Measurements from ENCODE around the gene MOB3B.

MOB3B gene

GRCh38 chr9:27482709-27483108 is 46.9 kb downstream of the MOB3B start:
- no peaks in the 10 kb centered on the region for H3K36me3 ChIP-seq
- no peak overlapping the region for H3K27ac ChIP-seq
- peaks cover 6% of the 10 kb centered on the region for H3K9me3 ChIP-seq (ENCODE audit: severe bottlenecking)
- no peak for DNase-seq
- no peaks in the 10 kb centered on the region for H3K27me3 ChIP-seq (ENCODE audit: insufficient read depth, low read depth, severe bottlenecking)
- H3K4me3 ChIP-seq (ENCODE audit: low read depth, low read length), result no peak overlapping the region
- TF ChIP-seq CTCF (IDR thresholded peaks at IDR 0.05; ENCODE audit: low read depth, low read length), result no peak

- no peak overlapping the region for H3K4me3 ChIP-seq (ENCODE audit: low read depth, low read length)
- peaks cover 6% of the 10 kb centered on the region for H3K9me3 ChIP-seq (ENCODE audit: severe bottlenecking)
- H3K27me3 ChIP-seq (ENCODE audit: insufficient read depth, low read depth, severe bottlenecking), result no peaks in the 10 kb centered on the region
- no peak for DNase-seq
- H3K27ac ChIP-seq, result no peak overlapping the region
- no peak for TF ChIP-seq CTCF (IDR thresholded peaks at IDR 0.05; ENCODE audit: low read depth, low read length)
- no peaks in the 10 kb centered on the region for H3K36me3 ChIP-seq
Measured at GRCh38 chr9:27478322-27478721, 51.3 kb downstream of the MOB3B start.

GRCh38 chr9:27476870-27477515 is 52.6 kb downstream of the MOB3B start:
- Histone ChIP-seq H3K9me3 (ENCODE audit: severe bottlenecking) (peaks cover 6% of the 10 kb centered on the region), H3K36me3 (no peaks in the 10 kb centered on the region), H3K27ac (no peak overlapping the region), H3K4me3 (ENCODE audit: low read depth, low read length) (no peak overlapping the region), H3K27me3 (ENCODE audit: insufficient read depth, low read depth, severe bottlenecking) (no peaks in the 10 kb centered on the region)
- TF ChIP-seq CTCF (IDR thresholded peaks at IDR 0.05; ENCODE audit: low read depth, low read length), result no peak
- no peak for DNase-seq

GRCh38 chr9:27475057-27475595 is 54.5 kb downstream of the MOB3B start:
- no peak for DNase-seq
- Histone ChIP-seq H3K27me3 (ENCODE audit: insufficient read depth, low read depth, severe bottlenecking) (no peaks in the 10 kb centered on the region), H3K27ac (no peak overlapping the region), H3K36me3 (no peaks in the 10 kb centered on the region), H3K4me3 (ENCODE audit: low read depth, low read length) (no peak overlapping the region), H3K9me3 (ENCODE audit: severe bottlenecking) (peaks cover 6% of the 10 kb centered on the region)
- no peak for TF ChIP-seq CTCF (IDR thresholded peaks at IDR 0.05; ENCODE audit: low read depth, low read length)

GRCh38 chr9:27474305-27474704 is 55.3 kb downstream of the MOB3B start:
- no peak for DNase-seq
- TF ChIP-seq CTCF (IDR thresholded peaks at IDR 0.05; ENCODE audit: low read depth, low read length), result no peak
- H3K27me3 ChIP-seq (ENCODE audit: insufficient read depth, low read depth, severe bottlenecking), result no peaks in the 10 kb centered on the region

GRCh38 chr9:27473111-27473529 is 56.5 kb downstream of the MOB3B start:
- peak; percentile 80 for DNase-seq
- no peak for TF ChIP-seq CTCF (IDR thresholded peaks at IDR 0.05; ENCODE audit: low read depth, low read length)
- Histone ChIP-seq H3K36me3 (no peaks in the 10 kb centered on the region), H3K4me3 (ENCODE audit: low read depth, low read length) (no peak overlapping the region; the same call in 1 of the 2 replicates), H3K27ac (peak overlapping the region; percentile 30), H3K27me3 (ENCODE audit: insufficient read depth, low read depth, severe bottlenecking) (no peaks in the 10 kb centered on the region), H3K9me3 (ENCODE audit: severe bottlenecking) (peaks cover 1% of the 10 kb centered on the region)

More at GRCh38 chr9:27474305-27474704, 55.3 kb downstream of the MOB3B start:
- Histone ChIP-seq H3K36me3 (no peaks in the 10 kb centered on the region), H3K4me3 (ENCODE audit: low read depth, low read length) (no peak overlapping the region), H3K27ac (no peak overlapping the region), H3K9me3 (ENCODE audit: severe bottlenecking) (peaks cover 6% of the 10 kb centered on the region)

Data from WERI-Rb-1 (cell line).